GM23338 (cell line): ENCODE measurements around the gene PRM1.

Experiments
- CREB1 ChIP-seq: fragments of 250-450 bp; sonication (Bioruptor Pico); IDR thresholded peaks from 2 replicates; pipeline ENCODE4 v1.5.0; 2020; ENCODE audit warnings: low read depth, mild to moderate bottlenecking, moderate library complexity
- CTCF ChIP-seq, 2 experiments: fragments of 200-600 bp in 1 of 2; sonication (generic) in 1 of 2; conservative IDR thresholded peaks; 2 replicates each; pipeline versions ENCODE4 v1.5.1 to v1.6.1; 2016 to 2017; ENCODE audit warnings: antibody characterized with exemption in 2 of 2, low read depth in 2 of 2, mild to moderate bottlenecking in 2 of 2, moderate library complexity in 1 of 2
- ETS1 ChIP-seq: IDR thresholded peaks from 2 replicates; pipeline ENCODE4 v1.6.1; 2016; ENCODE audit warnings: antibody characterized with exemption
- EZH2 ChIP-seq: fragments of 200-600 bp; sonication (generic); IDR thresholded peaks from one replicate; pipeline ENCODE4 v1.8.0; 2017; ENCODE audit warnings: antibody characterized with exemption, mild to moderate bottlenecking, low read depth; ENCODE audit not compliant: unreplicated experiment
- EZH2phosphoT487 ChIP-seq: fragments of 200-600 bp; sonication (generic); IDR thresholded peaks from one replicate; pipeline ENCODE4 v1.8.1; 2018; ENCODE audit warnings: antibody characterized with exemption; ENCODE audit not compliant: unreplicated experiment
- JUNB ChIP-seq: IDR thresholded peaks from one replicate; pipeline ENCODE4 v1.6.1; 2016; ENCODE audit warnings: antibody characterized with exemption; ENCODE audit not compliant: unreplicated experiment
- NANOG ChIP-seq: IDR thresholded peaks from 2 replicates; pipeline ENCODE4 v1.6.1; 2016; ENCODE audit warnings: antibody characterized with exemption, borderline replicate concordance
- POLR2AphosphoS5 ChIP-seq: IDR thresholded peaks from 2 replicates; pipeline ENCODE4 v1.6.1; 2016; ENCODE audit warnings: antibody characterized with exemption, low read depth
- REST ChIP-seq: IDR thresholded peaks from one replicate; pipeline ENCODE4 v1.6.1; 2018; ENCODE audit warnings: antibody characterized with exemption; ENCODE audit not compliant: unreplicated experiment
- STAT1 ChIP-seq: IDR thresholded peaks from one replicate; pipeline ENCODE4 v1.6.1; 2016; ENCODE audit warnings: antibody characterized with exemption; ENCODE audit not compliant: unreplicated experiment
- ZNF114 ChIP-seq: fragments of 250-450 bp; sonication (Bioruptor Pico); IDR thresholded peaks from 2 replicates; pipeline ENCODE4 v1.5.0; 2020; ENCODE audit warnings: mild to moderate bottlenecking, moderate library complexity
- ZNF331 ChIP-seq: fragments of 250-450 bp; sonication (Bioruptor Pico); IDR thresholded peaks from 2 replicates; pipeline ENCODE4 v1.5.0; 2020; ENCODE audit warnings: low read depth, mild to moderate bottlenecking, moderate library complexity
- ZNF462 ChIP-seq: fragments of 250-450 bp; sonication (Bioruptor Pico); IDR thresholded peaks from 2 replicates; pipeline ENCODE4 v1.5.0; 2020; ENCODE audit warnings: mild to moderate bottlenecking, moderate library complexity

- TF ChIP-seq CTCF (conservative IDR thresholded peaks at IDR 0.05; ENCODE audit: low read depth in 2 of 2) (no peak), EZH2 (no peak), EZH2phosphoT487 (no peak), ZNF114 (CRISPR knock-in tag) (no peak), JUNB (no peak), REST (no peak), POLR2AphosphoS5 (no peak), CREB1 (CRISPR knock-in tag) (no peak), STAT1 (no peak), ZNF462 (CRISPR knock-in tag) (no peak), ZNF331 (CRISPR knock-in tag) (no peak), ETS1 (no peak), NANOG (no peak)
Measured at GRCh38 chr16:11249233-11250061, 31.7 kb downstream of the PRM1 start.
